ENCODE measurements around the gene DRD2. TPM values are rescaled to one million over a fixed set of nuclear protein-coding genes. Genes with fewer than 3 reads are reported as not detected.

DRD2 gene
- total RNA-seq, 1 donor, result 0.10 TPM

GRCh38 chr11:113363996-113364641 lies 111.1 kb downstream of the DRD2 start:
- H3K9me3 ChIP-seq (ENCODE audit: low read depth, low read length), result no peaks in the 10 kb centered on the region
- no peak overlapping the region for H3K4me3 ChIP-seq (ENCODE audit: low read length)
- no peaks in the 10 kb centered on the region for H3K27me3 ChIP-seq (ENCODE audit: insufficient read depth, low read length)
- H3K4me1 ChIP-seq (ENCODE audit: insufficient read depth, low read length), result no peaks in the 10 kb centered on the region

- H3K9me3 ChIP-seq (ENCODE audit: low read depth, low read length), result no peaks in the 10 kb centered on the region
- H3K4me3 ChIP-seq (ENCODE audit: low read length), result no peak overlapping the region
- H3K4me1 ChIP-seq (ENCODE audit: insufficient read depth, low read length), result no peaks in the 10 kb centered on the region
- H3K27me3 ChIP-seq (ENCODE audit: insufficient read depth, low read length), result no peaks in the 10 kb centered on the region
Measured at GRCh38 chr11:113363406-113363805, 111.8 kb downstream of the DRD2 start.

Other genes starting within 250 kb of the DRD2 start
- gene TTC12, start 160.8 kb downstream of the DRD2 start, total RNA-seq, result 35.7 TPM
- gene ANKK1, start 87.6 kb downstream of the DRD2 start, total RNA-seq, result 0.31 TPM
- not detected for gene TMPRSS5, start 230.9 kb upstream of the DRD2 start, total RNA-seq